A204.1 (cell line): ENCODE data around the gene AQP6.
"Not testable (repeated sequence)": the region's sequence is repeated elsewhere in the genome, so short reads cannot be mapped to it uniquely, and the experiment has no call there.

ENCODE experiments used
- FAIRE-seq: peaks from 2 replicates; lab custom pipeline; 2012; peaks lifted over from hg19 to GRCh38; lab: Jason Lieb, UNC

AQP6 gene

GRCh38 chr12:49971141-49971540 lies 1.6 kb upstream of the AQP6 start:
- no peak for FAIRE-seq

- FAIRE-seq, result no peak
Observed at GRCh38 chr12:49972129-49972528, 618 bp upstream of the AQP6 start.

- FAIRE-seq, result no peak
Observed at GRCh38 chr12:49973361-49973830, 649 bp downstream of the AQP6 start.

GRCh38 chr12:49974231-49974675 lies 1.5 kb downstream of the AQP6 start:
- FAIRE-seq, result no peak

GRCh38 chr12:49974677-49975317 lies 2.0 kb downstream of the AQP6 start:
- FAIRE-seq, result no peak

GRCh38 chr12:49975318-49975761 lies 2.6 kb downstream of the AQP6 start:
- no peak for FAIRE-seq

GRCh38 chr12:49976557-49976956 lies 3.8 kb downstream of the AQP6 start:
- FAIRE-seq, result no peak

GRCh38 chr12:49978125-49978524 lies 5.4 kb downstream of the AQP6 start:
- FAIRE-seq, result no peak

- FAIRE-seq, result no peak
Observed at GRCh38 chr12:49979016-49979586, 6.4 kb downstream of the AQP6 start.

GRCh38 chr12:49979791-49980190 lies 7.0 kb downstream of the AQP6 start:
- no peak for FAIRE-seq

- FAIRE-seq, result no peak
Observed at GRCh38 chr12:49980501-49981349, 8.0 kb downstream of the AQP6 start.

GRCh38 chr12:49982246-49983087 lies 9.7 kb downstream of the AQP6 start:
- no peak for FAIRE-seq

GRCh38 chr12:49983892-49984291 lies 11.1 kb downstream of the AQP6 start:
- no peak for FAIRE-seq

GRCh38 chr12:49984476-49985359 lies 12.0 kb downstream of the AQP6 start:
- FAIRE-seq, result no peak

- FAIRE-seq, result no peak
Observed at GRCh38 chr12:49985981-49986380, 13.2 kb downstream of the AQP6 start.

- not testable (repeated sequence) for FAIRE-seq
Observed at GRCh38 chr12:49986476-49986875, 13.7 kb downstream of the AQP6 start.

- FAIRE-seq, result no peak
Observed at GRCh38 chr12:49987625-49988303, 15.0 kb downstream of the AQP6 start.

GRCh38 chr12:49989400-49989799 lies 16.7 kb downstream of the AQP6 start:
- not testable (repeated sequence) for FAIRE-seq

- FAIRE-seq, result no peak
Observed at GRCh38 chr12:49990273-49990672, 17.5 kb downstream of the AQP6 start.

- no peak for FAIRE-seq
Observed at GRCh38 chr12:49998453-49998852, 25.7 kb downstream of the AQP6 start.

GRCh38 chr12:50003595-50003994 lies 30.8 kb downstream of the AQP6 start:
- no peak for FAIRE-seq
